GM04504 (cell line): ENCODE measurements around the gene SSTR3.
"Not testable (repeated sequence)": the region's sequence is repeated elsewhere in the genome, so short reads cannot be mapped to it uniquely, and the experiment has no call there.

Experiments
- DNase-seq: peaks from one replicate; pipeline ENCODE4 v3.0.0-alpha.2; 2012; ENCODE audit warnings: low read depth

The SSTR3 gene

DNA sequence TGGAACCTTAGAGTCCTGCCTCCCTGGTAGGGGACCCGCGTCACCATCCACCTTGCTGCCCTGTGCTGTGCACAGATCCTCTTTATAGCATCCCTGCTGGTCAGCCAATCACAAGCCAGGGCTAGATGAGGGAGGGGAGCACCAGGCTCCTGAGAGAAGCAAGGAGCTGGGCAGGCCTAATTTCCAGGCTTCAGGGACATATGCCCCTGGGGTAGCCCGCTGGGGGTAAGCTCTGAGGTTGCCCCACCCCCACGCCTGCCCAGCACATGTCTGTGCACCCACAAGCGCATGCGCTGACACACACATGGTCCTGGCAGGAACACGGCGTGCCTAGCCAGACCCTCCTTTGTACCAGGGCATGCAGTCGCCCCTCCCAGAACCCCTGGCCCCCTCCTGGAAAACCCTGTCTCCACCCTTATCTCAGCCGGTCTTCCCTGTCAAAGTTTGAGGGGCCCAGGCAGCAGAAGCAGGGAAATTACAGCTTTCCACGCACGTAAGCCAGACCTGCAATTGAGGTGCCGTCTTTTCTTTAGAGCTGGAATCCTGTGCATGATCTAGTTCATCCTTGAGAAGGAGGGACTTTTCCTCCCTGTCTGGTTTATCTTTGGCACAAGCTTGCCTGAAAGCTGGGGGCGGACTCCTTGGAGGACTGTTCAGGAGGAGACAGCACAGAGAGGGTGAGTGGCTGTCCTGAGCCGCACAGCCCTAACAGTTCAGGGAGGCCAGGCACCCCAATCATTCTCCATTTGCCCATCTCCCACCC is 2.1 kb downstream of the SSTR3 start:
- no peak for DNase-seq

DNA sequence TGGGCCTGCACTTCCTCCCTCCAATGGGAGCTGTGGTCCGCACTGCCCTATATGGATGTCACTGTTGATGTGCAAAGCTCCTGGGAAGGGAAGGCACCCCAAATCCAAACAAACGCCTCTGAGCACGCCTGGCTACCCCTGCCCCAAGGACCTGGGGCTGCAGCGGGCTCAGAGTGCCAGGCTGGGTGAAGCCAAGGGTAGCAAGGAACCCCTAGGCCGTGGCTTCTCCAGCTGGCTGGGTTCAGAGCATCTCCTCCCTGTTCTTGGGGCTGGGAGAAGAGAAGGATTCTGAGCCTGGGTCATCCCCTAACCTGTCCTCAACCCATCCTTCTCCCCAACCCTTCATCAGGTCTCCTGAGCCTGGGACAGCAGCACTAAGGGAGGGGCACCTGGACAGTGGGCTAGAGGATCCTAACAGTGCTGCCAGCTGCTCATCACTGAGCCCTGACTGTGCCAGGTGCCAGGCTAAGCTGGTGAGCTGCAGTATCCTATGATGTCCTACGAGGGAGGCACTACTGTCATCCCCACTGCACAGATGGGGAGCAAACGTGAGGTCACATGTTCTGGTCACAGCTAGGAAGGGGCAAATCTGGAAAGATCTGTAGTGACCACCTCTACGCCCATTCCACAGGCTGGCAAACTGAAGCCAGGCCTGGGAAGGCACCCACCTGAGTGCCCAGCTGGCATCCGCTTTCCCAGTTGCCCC is 3.0 kb downstream of the SSTR3 start:
- no peak for DNase-seq

DNA sequence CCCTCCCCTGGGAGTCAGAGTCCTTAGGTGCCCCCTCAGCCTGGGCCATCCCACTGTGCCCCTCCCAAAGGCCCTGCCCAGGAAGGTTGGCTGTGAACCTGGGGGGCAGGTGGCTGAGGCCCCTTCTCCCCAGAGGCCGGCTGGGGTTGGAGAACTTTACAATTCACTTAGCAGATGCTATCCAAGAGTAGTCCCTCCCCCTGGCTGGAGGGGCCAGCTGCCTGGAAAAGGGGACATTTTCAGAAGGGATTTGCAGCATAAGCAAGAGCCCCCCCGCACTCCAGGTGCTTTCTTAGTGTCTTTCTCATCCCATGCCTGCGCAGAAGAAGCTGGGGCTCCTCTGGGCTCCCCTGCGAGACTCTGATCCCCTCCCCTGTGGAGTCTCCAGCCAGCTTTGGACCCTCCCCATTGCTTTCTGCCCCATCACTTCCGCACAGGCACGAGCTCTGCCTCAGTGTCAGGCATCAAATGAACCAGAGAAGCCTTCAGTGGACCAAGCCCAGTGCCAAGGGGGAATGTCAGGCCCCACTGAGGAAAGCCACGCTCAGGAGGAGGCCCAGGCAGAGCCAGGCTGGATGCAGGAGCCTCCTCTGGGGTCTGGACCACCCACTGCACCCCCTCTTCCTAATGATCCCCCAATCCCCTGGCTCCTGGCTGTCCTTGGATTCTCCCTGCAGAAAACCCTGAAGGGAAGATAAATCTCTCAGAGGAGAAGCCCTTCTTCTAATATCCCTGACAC is 3.7 kb downstream of the SSTR3 start:
- DNase-seq, result no peak

DNA sequence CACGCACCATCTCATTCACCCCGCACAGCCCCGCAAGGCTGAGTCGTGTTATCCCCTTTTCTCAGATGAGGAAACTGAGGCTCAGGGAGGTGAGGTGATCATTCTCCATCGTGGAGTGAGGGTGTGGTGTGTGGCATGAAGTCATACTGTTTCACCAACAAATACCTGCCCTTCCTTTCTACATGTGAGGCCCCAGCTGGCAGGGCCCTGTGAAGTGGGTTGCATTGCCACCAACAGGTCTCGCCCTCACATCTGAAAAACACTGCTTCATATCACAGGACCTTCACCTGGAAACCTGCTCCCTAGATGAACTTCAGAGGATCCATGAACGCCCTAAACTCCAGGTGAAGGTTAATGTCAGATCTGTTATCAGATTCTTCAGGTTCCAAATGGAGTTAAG is 4.3 kb downstream of the SSTR3 start:
- DNase-seq, result no peak

DNA sequence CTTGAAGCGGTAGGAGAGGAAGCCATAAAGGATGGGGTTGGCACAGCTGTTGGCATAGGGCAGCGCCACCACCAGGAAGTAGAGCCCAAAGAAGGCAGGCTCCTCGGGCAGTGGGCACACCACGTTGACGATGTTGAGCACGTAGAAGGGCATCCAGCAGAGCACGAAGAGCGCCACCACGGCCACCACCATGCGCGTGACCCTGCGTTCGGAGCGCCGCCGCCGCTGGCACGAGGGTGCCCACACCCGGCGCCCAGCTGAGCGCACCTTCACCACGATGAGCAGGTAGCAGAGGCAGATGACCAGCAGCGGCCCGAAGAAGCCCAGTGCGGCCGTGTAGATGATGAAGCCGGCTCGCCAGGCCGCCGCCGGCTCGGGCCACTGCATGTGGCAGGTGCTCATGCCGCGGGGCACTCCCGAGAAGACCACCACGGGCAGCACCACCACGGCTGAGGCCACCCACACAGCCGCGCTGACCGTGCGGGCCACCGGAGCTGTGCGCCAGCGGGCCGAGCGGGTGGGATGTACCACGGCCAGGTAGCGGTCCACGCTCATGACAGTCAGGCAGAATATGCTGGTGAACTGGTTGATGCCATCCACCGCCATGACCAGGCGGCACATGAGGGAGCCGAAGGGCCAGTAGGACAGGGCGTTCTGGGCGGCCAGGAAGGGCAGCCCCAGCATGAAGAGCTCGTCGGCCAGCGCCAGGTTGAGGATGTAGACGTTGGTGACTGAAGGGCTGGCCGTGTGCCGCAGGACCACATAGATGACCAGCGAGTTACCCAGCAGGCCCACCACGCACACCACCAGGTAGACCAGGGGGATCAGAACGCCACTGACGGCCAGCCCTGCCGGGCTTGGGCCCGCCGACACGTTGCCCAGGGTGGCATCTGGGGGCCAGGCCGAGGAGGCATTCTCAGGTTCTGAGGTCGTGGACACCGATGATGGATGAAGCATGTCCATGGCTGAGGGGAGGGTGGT is 5.1 kb downstream of the SSTR3 start:
- DNase-seq, result no peak

DNA sequence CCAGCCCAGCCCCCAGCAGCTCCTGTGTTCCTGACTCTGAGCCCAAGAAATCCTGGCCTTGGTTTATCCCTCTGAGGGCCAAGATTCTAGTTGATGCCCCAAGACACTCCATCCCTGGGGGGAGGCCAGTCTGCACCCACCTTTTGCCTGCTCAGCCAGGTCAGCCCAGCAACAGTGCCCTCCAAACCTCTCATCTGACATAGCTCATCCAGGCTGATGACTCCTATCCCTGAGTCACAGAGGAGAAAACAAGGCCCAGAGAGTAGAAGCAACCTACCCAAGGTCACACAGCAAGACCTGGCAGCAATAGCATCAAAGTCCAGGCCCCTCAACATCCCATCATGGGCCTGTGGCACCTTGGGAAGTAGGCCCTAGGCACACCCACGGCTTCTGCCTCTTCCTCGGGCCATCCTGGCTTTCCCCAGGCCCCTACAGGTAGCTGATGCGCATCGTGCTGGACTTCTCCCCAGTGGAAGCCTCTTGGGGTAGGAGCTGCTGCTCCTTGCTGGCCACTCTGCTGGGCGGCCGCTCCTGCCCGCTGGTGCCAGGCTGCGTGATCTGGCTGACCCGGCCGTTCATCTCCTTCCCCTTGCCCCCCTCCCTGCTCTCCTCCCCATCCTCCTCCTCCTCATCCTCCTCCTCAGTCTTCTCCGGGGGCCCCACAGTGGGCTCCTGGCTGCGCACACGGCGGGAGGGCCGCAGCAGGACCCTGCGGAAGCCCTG is 6.0 kb downstream of the SSTR3 start:
- DNase-seq, result no peak

DNA sequence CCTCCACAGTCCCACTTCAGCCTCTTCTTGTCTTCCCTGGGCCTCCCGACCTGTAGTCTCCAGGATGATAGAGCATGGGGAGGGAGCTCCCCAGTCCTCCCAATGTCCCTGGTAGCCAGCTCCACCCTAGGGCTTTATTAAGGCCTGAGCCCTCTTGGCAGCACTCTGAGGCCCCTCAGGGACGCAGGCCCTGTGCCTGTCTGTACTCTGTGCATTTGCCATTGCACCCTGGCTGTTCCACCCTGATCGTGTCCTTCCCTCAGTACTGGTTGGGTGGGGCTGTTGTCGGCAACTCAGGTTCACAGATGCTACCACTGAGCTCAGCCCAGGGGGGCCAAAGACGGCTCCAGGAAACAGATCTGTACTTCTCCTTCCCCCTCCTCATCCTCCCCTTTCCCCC is 7.2 kb downstream of the SSTR3 start:
- DNase-seq, result no peak

DNA sequence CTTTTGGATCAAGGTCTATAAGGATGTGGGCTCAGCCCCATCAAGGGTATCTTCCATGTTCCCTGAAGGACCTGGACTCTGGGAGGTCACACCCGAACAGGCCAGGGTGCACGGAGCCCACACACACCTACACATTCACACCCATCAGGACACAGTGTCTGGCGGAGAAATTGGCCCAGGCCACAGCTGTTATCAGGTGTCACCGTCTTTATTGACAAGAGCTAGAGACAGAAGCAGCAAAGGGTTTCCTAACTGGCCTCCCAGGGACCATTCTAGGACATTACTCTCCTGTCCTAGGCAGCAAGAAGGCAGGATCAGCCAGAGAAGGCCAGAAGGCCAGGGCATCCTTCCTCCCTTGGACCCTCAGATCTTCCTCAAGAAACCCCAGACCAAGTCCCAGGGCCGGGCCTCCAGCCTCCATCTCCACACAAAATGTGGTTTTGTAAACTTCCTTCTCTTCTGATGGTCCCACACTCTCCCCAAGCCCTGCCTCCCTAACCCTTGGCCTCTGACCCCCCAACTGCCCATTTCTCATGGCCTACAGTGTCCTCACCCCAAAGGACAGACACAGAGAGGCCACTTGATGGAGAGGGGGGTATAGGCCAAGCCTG is 8.1 kb downstream of the SSTR3 start:
- no peak for DNase-seq

DNA sequence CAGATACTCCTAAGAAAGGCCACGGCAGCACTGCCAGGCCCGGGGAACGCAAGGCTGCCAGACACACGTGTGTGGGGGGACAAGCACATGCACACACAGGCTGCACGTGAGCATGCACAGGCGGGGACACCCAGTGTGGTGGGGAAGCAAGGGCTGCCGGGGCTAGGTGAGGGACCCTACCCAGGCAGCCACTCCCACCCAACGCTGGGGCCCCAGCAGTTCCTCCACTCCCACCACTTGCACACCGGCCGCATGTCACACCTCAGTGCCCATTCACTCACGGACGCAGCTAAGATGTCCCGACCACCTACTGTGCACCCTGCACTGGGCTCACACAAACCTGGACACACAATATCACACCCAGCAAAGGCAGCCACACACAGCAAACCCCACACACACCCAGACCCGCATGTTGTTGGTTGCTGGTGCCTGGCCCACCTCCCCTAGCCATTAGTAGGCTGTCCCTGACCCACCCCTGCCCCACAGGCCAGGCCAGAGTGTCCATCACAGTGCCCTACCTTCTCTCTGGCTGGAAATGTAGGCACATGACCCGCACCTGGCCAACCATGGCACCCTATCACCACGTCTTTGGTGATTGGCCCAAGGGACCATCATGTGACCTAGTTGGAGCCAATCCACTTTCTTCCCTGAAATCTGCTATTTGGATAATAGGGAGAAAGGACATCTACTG is 8.8 kb downstream of the SSTR3 start:
- DNase-seq, result no peak

DNA sequence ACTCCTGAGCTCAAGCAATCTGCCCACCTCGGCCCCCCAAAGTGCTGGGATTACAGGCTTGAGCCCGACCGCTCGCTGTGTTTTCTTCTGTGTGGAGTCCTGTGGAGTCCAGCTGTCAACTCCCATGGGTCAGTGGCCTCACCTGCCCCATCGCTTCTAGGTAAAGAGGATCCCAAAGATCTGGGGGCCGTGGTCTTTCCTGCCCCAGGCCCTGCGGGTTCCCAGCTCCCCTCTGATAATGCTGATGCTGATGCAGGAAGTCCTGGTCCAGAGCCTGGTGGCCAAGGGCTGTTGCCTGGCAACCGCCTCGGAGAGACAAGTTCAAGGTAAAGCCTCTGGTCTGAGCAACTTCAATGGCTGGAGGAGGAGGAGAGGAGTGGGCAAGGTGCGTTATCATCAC is 9.6 kb downstream of the SSTR3 start:
- no peak for DNase-seq

DNA sequence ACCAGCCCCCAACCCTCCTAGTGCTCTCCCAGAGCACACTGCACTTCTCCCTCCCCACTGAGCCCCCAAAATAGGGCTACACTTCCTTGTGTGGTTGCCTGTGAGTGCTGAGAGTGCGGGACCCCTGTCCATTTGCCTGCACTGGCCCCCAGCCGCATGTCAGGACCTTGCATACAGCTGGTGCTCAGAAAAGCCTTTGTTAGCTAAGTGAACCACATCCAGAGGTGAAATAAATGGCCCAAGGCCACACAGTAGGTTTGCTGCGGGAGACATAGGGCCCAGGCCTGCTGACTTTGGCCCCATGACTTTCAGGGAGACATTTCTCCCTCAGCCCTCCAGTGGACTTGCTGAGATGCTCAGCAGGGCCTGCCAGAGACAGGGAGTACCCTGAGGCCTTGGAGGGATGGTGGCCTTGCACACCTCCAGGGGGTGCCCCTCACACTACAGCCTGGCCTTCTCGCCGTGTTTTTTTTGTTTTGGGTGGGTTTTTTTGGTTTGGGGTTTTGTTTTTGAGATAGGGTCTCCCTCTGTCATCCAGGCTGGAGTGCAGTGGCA is 10.2 kb downstream of the SSTR3 start:
- no peak for DNase-seq

DNA sequence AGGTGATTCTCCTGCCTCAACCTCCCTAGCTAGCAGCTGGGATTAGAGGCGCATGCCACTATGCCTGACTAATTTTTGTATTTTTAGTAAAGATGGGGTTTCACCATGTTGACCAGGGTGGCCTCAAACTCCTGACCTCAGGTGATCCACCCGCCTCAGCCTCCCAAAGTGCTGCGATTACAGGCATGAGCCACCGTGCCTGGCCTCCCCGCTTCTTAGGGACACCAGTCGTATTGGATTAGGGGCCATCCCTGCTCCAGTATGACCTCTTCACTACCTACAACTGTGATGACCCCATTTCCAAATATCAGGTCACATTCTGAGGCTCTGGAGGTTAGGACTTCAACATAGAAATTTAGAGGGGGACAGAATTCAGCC is 10.8 kb downstream of the SSTR3 start:
- DNase-seq, result not testable (repeated sequence)

DNA sequence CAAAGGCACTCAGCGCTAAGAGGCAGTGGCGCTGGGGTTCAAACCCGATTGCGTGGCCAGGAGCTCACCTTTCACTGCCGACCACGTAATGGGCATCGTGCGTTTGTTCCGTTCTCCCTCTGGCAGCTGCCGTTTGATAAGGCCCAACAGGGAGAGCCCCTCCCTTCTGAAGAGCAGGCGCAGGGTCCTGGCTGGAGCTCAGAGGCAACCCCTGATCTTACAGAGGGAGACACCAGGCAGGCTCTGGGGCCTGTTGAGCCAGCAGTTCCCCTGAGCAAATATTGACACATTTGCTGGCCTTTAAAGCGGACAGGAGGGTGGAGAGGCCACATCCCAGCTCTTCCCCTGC is 12.5 kb downstream of the SSTR3 start:
- DNase-seq, result no peak

DNA sequence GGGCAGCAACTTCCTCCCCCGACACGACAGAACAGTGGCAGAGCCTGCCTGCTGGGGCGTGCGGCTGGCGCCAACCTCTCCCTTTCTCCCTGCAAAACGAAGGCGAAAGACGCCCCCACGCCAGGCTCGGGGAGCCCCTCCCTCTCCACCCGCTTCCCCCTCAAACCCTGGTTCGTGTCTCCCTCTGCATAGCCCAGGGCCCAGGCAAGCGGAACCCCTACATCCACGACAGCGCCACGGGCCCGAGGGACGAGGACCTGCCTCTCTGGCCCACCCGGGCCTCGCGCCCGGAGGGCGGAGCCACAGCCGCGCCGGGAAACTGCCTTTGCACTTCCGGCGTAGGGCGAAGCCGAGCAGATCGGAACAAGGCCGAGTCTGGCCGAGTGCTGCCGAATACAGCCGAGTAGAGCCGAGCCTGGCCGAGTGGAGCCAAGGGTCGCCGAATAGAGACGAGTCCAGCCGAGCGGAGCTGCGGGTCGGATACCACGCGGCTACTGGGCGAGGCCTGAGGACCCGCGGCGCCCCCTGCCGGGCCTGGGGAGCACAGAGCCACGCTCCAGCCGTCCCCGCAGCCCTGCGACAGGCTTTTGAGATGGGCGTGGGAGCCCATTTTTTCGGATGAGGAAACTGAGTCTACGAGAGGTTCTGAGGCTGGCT is 13.0 kb downstream of the SSTR3 start:
- DNase-seq, result peak; percentile 94

DNA sequence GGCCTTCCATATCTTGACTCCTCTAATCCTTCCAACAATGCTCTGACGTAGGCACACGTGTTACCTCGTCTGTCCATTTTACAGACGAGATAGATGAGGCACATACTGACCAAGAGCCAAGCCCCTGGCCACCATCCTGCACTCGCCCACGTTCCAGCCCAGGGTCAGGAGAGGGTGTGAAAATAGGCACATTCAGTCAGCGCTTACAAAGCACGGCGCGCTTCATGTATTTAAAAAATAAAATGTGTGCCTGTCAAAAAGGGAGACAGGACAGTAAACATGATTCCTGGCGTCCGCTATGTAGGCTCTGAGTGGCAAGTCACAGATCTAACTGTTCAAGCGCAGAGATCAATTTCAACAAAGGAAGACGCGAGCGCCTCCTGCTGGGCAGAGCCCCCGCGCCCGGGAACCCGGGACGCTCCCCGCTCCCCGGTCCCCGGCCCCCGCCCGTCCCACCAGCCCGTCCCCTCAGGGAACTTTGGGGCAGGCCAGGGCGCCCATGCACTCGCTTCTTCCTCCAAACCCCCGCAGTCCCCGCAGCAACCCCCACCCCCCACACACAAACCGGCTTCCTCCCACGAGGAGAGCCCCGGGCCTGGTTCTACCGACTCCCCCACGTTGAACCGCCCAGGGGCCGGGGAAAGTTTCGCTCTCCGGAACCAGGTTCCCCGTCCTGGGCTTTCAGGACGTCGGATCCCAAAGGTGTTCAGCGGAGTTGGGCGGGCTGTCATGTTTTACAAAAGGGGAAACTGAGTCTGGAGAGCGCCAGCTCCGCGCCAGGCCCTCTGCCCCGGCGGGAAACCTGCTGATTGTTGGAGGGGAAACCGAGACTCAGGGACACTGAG is 13.8 kb downstream of the SSTR3 start:
- DNase-seq, result no peak

DNA sequence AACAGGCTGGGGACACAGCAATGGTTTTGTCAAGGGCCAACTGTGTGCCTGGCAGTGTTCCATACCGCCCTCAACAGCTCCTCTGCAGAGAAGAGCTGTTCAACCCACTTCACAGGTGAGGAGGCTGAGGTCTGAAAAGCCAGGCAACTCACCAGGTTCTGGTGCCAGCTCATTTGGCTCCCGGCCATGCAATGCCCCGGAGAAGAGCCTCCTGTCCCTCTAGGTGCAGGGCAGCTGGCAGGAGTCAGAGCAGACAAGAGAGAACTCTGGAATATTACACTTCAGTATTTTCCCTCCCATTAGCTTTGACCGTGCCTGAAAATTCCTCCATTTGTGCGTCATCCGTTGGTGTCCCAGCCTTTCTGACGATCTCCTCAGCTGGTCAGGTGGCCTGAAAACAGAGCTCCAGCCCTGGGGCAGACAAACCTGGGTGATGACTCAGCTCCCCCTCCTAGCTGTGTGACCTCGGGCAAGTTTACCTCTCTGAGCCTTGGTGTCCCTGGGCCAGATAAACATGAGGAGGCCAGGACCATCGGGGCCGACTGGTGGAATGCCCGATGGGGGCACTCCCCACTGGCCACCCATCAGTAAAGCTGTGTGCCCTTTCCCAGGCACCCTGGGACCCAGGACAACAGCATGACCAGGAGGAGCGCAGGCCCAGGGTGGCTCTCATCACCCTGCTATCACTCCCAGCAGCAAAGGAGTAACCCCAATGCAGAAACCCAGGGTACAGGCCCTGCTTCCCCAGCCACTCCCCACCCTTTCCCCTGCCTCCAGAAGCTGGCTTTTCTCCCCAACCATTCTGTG is 14.6 kb downstream of the SSTR3 start:
- no peak for DNase-seq
